Suprapubic skin (tissue), 4 donors: ENCODE results near the gene IL17RC. TPM values are rescaled to one million over a fixed set of nuclear protein-coding genes. Genes with fewer than 3 reads are reported as not detected.

Experiments
- DNase-seq, 2 donors: peaks; one replicate each; pipeline ENCODE4 v3.0.0-alpha.2; 2019; ENCODE audit warnings: low spot score in 2 of 2
- H3K27ac ChIP-seq: fragments of 200-600 bp; sonication (generic); one replicate; pipeline ENCODE4 v1.5.1; 2019
- H3K27me3 ChIP-seq: fragments of 200-600 bp; sonication (generic); one replicate; pipeline ENCODE4 v1.5.1; 2019
- H3K36me3 ChIP-seq: fragments of 200-600 bp; sonication (generic); one replicate; pipeline ENCODE4 v1.5.1; 2019
- H3K4me1 ChIP-seq: fragments of 200-600 bp; sonication (generic); one replicate; pipeline ENCODE4 v1.5.1; 2019
- H3K4me3 ChIP-seq: fragments of 200-600 bp; sonication (generic); one replicate; pipeline ENCODE4 v1.5.1; 2019; ENCODE audit warnings: mild to moderate bottlenecking
- H3K9me3 ChIP-seq: fragments of 200-600 bp; sonication (generic); one replicate; pipeline ENCODE4 v1.5.1; 2019
- CTCF ChIP-seq, 2 donors: fragments of 200-600 bp in 1 of 2; fragments of 450-650 bp in 1 of 2; sonication (generic) in 1 of 2; IDR thresholded peaks; one replicate each; pipeline ENCODE4 v1.5.1; 2016 to 2019; ENCODE audit warnings: antibody characterized with exemption in 2 of 2, mild to moderate bottlenecking in 1 of 2, moderate library complexity in 1 of 2
- EP300 ChIP-seq: sonication (generic); formaldehyde crosslinking; IDR thresholded peaks from one replicate; pipeline ENCODE4 v1.6.1; 2017; ENCODE audit warnings: antibody characterized with exemption
- POLR2A ChIP-seq, 2 donors: fragments of 450-650 bp; IDR thresholded peaks; one replicate each; pipeline ENCODE4 v1.6.1; 2017; ENCODE audit warnings: antibody characterized with exemption in 2 of 2, mild to moderate bottlenecking in 2 of 2, moderate library complexity in 2 of 2
- POLR2AphosphoS5 ChIP-seq, 3 donors: sonication (generic); formaldehyde crosslinking; IDR thresholded peaks; one replicate each; pipeline ENCODE4 v1.6.1; 2017; ENCODE audit warnings: antibody characterized with exemption in 3 of 3
- WGBS: methylation state at CpG from one replicate; pipeline ENCODE4 v1.1.5; 2018; 5-methylcytosine and 5-hydroxymethylcytosine counted together
- total RNA-seq, 4 donors: library from RNA; depleted of rRNA; stranded (reverse); fragments of >200 nt; gene quantifications; one replicate each; pipeline ENCODE4 v1.1.0, GENCODE V29; 2016

Gene IL17RC
- total RNA-seq, 4 donors from 2014 or later: 92.5 to 185 (median 137) TPM

- DNase-seq: no peak
- Histone ChIP-seq H3K4me3 (no peak overlapping the region), H3K27ac (no peak overlapping the region), H3K9me3 (no peaks in the 10 kb centered on the region), H3K27me3 (no peaks in the 10 kb centered on the region), H3K4me1 (peaks cover 9% of the 10 kb centered on the region), H3K36me3 (peaks cover 56% of the 10 kb centered on the region)
- WGBS: 95% methylated on average over 22 of the region's 23 CpGs
- TF ChIP-seq EP300 (no peak), CTCF (IDR thresholded peaks at IDR 0.05) (no peak), POLR2AphosphoS5 (IDR thresholded peaks at IDR 0.05) (no peak), POLR2A (IDR thresholded peaks at IDR 0.05) (no peak)
Observed at GRCh38 chr3:9928158-9928557, 11.3 kb downstream of the IL17RC start.

GRCh38 chr3:9930804-9931418, 14.0 kb downstream of the IL17RC start:
- peaks cover 28% of the 10 kb centered on the region for H3K4me1 ChIP-seq
- peaks cover 35% of the 10 kb centered on the region for H3K36me3 ChIP-seq
- DNase-seq: no peak
- TF ChIP-seq EP300 (no peak), CTCF (IDR thresholded peaks at IDR 0.05) (no peak), POLR2A (IDR thresholded peaks at IDR 0.05) (no peak), POLR2AphosphoS5 (IDR thresholded peaks at IDR 0.05) (no peak)
- no peaks in the 10 kb centered on the region for H3K27me3 ChIP-seq
- H3K9me3 ChIP-seq: no peaks in the 10 kb centered on the region
- WGBS: 92% methylated on average over 4 of the region's 4 CpGs
- H3K27ac ChIP-seq: no peak overlapping the region
- no peak overlapping the region for H3K4me3 ChIP-seq

GRCh38 chr3:9932535-9932842, 15.6 kb downstream of the IL17RC start:
- H3K27me3 ChIP-seq: no peaks in the 10 kb centered on the region
- no peaks in the 10 kb centered on the region for H3K9me3 ChIP-seq
- peaks cover 31% of the 10 kb centered on the region for H3K36me3 ChIP-seq
- WGBS: 1% methylated on average over 13 of the region's 13 CpGs
- peak overlapping the region; percentile 60 for H3K4me3 ChIP-seq
- no peak for DNase-seq
- H3K4me1 ChIP-seq: peaks cover 28% of the 10 kb centered on the region
- H3K27ac ChIP-seq: peak overlapping the region; percentile 84
- no peak for TF ChIP-seq CTCF (IDR thresholded peaks at IDR 0.05)
- TF ChIP-seq EP300: no peak
- TF ChIP-seq POLR2AphosphoS5 (IDR thresholded peaks at IDR 0.05): no peak
- no peak for TF ChIP-seq POLR2A (IDR thresholded peaks at IDR 0.05)

GRCh38 chr3:9932843-9933560, 16.1 kb downstream of the IL17RC start:
- 0% methylated on average over 7 of the region's 77 CpGs for WGBS
- peaks cover 28% of the 10 kb centered on the region for H3K4me1 ChIP-seq

More at GRCh38 chr3:9932843-9933560, 16.1 kb downstream of the IL17RC start:
- peak; percentile 87 to 94 for DNase-seq
- H3K9me3 ChIP-seq: no peaks in the 10 kb centered on the region
- H3K27ac ChIP-seq: peak overlapping the region; percentile 84
- no peaks in the 10 kb centered on the region for H3K27me3 ChIP-seq
- H3K36me3 ChIP-seq: peaks cover 32% of the 10 kb centered on the region
- TF ChIP-seq CTCF (IDR thresholded peaks at IDR 0.05) (peak; percentile 51 to 77), EP300 (no peak)
- H3K4me3 ChIP-seq: peak overlapping the region; percentile 60
